HCT116 (cell line): ENCODE data around the gene TJP2. TPM values are rescaled to one million over a fixed set of nuclear protein-coding genes. Genes with fewer than 3 reads are reported as not detected.

ENCODE experiments used
- ATAC-seq: fragments of 200-7000 bp; cut with Tn5 transposase; 2 replicates; pipeline ENCODE4 v1.9.1; 2020; ENCODE audit warnings: mild to moderate bottlenecking, moderate library complexity
- BruUV-seq: library from RNA; stranded (reverse); fragments of 400-500 nt; replicated peaks from 2 replicates; lab custom pipeline; 2021; lab: Mats Ljungman, UMichigan
- CTCF ChIA-PET: fragments of 300-600 bp; sonication (Branson Sonifier 250); formaldehyde crosslinking; loops from one replicate; lab custom pipeline; 2021; ENCODE audit warnings: antibody characterized with exemption; lab: Charles Lee
- POLR2A ChIA-PET: fragments of 300-600, 350-600 bp; sonication (Branson Sonifier 250); formaldehyde crosslinking; loops from one replicate; lab custom pipeline; 2021; ENCODE audit warnings: antibody characterized with exemption; lab: Charles Lee
- RAD21 ChIA-PET, 2 experiments: fragments of 300-600 bp; sonication (Branson Sonifier 250); formaldehyde crosslinking; loops; one replicate each; lab custom pipeline; 2023; ENCODE audit warnings: low total read pairs in 2 of 2; ENCODE audit not compliant: uncharacterized antibody in 2 of 2, unreplicated experiment in 2 of 2, low non-redundant PET in 1 of 2; lab: Charles Lee
- DNase-seq: peaks from one replicate; pipeline ENCODE4 v3.0.0-alpha.2; 2010; ENCODE audit warnings: low read depth, low spot score
- H2AFZ ChIP-seq: fragments of 200-600 bp; shearing (Covaris generic), sonication (generic); 2 replicates; pipeline ENCODE4 v1.6.1; 2017; ENCODE audit warnings: low read depth, mixed run types, mixed read lengths, antibody characterized with exemption, low read length; ENCODE audit not compliant: poor library complexity, severe bottlenecking
- H3K27ac ChIP-seq: 2 replicates; pipeline ENCODE4 v1.5.1; 2012; ENCODE audit warnings: low read depth, low read length
- H3K27me3 ChIP-seq: fragments of 200-600 bp; sonication (generic); 2 replicates; pipeline ENCODE4 v1.6.1; 2016; ENCODE audit warnings: mixed run types, low read length, mixed read lengths; ENCODE audit not compliant: insufficient read depth
- H3K36me3 ChIP-seq, 2 experiments: fragments of 200-500 bp in 1 of 2; fragments of 200-600 bp in 1 of 2; sonication (Bioruptor generic) in 1 of 2; sonication (generic) in 1 of 2; 2 replicates each; pipeline versions ENCODE4 v1.5.1 to v1.6.1; 2014 to 2016; ENCODE audit warnings: low read length in 2 of 2, inconsistent platforms in 1 of 2, mixed read lengths in 1 of 2, mixed run types in 1 of 2; ENCODE audit not compliant: insufficient read depth in 2 of 2, control insufficient read depth in 1 of 2
- H3K4me1 ChIP-seq, 2 experiments: fragments of 200-600 bp in 1 of 2; sonication (generic) in 1 of 2; 2 replicates each; pipeline versions ENCODE4 v1.5.1 to v1.6.1; 2012 to 2017; ENCODE audit warnings: low read length in 2 of 2, inconsistent platforms in 1 of 2, mild to moderate bottlenecking in 1 of 2, mixed read lengths in 1 of 2, mixed run types in 1 of 2, moderate library complexity in 1 of 2; ENCODE audit not compliant: insufficient read depth in 2 of 2, control insufficient read depth in 1 of 2
- H3K4me2 ChIP-seq: fragments of 200-600 bp; sonication (generic); 2 replicates; pipeline ENCODE4 v1.6.1; 2017; ENCODE audit warnings: mixed run types, low read length, mixed read lengths
- H3K4me3 ChIP-seq, 2 experiments: fragments of 200-600 bp in 1 of 2; sonication (generic) in 1 of 2; replicated peaks in 1 of 2; 2 replicates each; pipeline ENCODE4 v1.5.1; 2011 to 2016; ENCODE audit warnings: low read length in 2 of 2, control low read depth in 1 of 2, low read depth in 1 of 2, mild to moderate bottlenecking in 1 of 2, mixed read lengths in 1 of 2, mixed run types in 1 of 2
- H3K79me2 ChIP-seq: fragments of 200-600 bp; sonication (generic); 2 replicates; pipeline ENCODE4 v1.6.1; 2017; ENCODE audit warnings: mild to moderate bottlenecking, mixed run types, low read length, moderate library complexity, mixed read lengths; ENCODE audit not compliant: insufficient read depth
- H3K9ac ChIP-seq: fragments of 200-600 bp; sonication (generic); 2 replicates; pipeline ENCODE4 v1.6.1; 2016; ENCODE audit warnings: low read length, mixed read lengths
- H3K9me2 ChIP-seq: fragments of 200-600 bp; sonication (generic), shearing (Covaris generic); 2 replicates; pipeline ENCODE4 v1.6.1; 2017; ENCODE audit warnings: mixed run types, mild to moderate bottlenecking, moderate library complexity; ENCODE audit not compliant: insufficient read depth
- H3K9me3 ChIP-seq, 2 experiments: fragments of 200-500 bp in 1 of 2; fragments of 200-600 bp in 1 of 2; sonication (Bioruptor generic) in 1 of 2; sonication (generic) in 1 of 2; 2 replicates each; pipeline ENCODE4 v1.6.1; 2014 to 2017; ENCODE audit warnings: low read length in 2 of 2, mixed read lengths in 2 of 2, inconsistent platforms in 1 of 2, low read depth in 1 of 2, mild to moderate bottlenecking in 1 of 2, mixed run types in 1 of 2, moderate library complexity in 1 of 2; ENCODE audit not compliant: control insufficient read depth in 1 of 2, insufficient read depth in 1 of 2
- H4K20me1 ChIP-seq: fragments of 200-600 bp; sonication (generic), shearing (Covaris generic); 2 replicates; pipeline ENCODE4 v1.6.1; 2017; ENCODE audit warnings: mixed run types, mild to moderate bottlenecking, moderate library complexity; ENCODE audit not compliant: insufficient read depth
- CBX3 ChIP-seq: IDR thresholded peaks from 2 replicates; pipeline ENCODE4 v1.6.1; 2012; ENCODE audit warnings: low read depth
- CEBPB ChIP-seq: IDR thresholded peaks from 2 replicates; pipeline ENCODE4 v1.6.1; 2012; ENCODE audit warnings: low read depth
- CTCF ChIP-seq, 3 experiments: fragments of 200-600 bp in 1 of 3; sonication (generic) in 1 of 3; IDR thresholded peaks in 2 of 3; conservative IDR thresholded peaks in 1 of 3; 2 replicates each; pipeline ENCODE4 v1.5.1; 2012 to 2017; ENCODE audit warnings: low read depth in 2 of 3, low read length in 2 of 3, antibody characterized with exemption in 1 of 3, borderline replicate concordance in 1 of 3, control low read depth in 1 of 3, mild to moderate bottlenecking in 1 of 3, mixed read lengths in 1 of 3, mixed run types in 1 of 3, moderate library complexity in 1 of 3; ENCODE audit not compliant: insufficient read depth in 1 of 3
- EGR1 ChIP-seq: IDR thresholded peaks from 2 replicates; pipeline ENCODE4 v1.6.1; 2012; ENCODE audit warnings: low read depth
- ELF1 ChIP-seq: IDR thresholded peaks from 2 replicates; pipeline ENCODE4 v1.6.1; 2012; ENCODE audit warnings: low read depth, borderline replicate concordance
- EZH2 ChIP-seq: fragments of 200-600 bp; sonication (generic); IDR thresholded peaks from 2 replicates; pipeline ENCODE4 v1.6.1; 2017; ENCODE audit warnings: antibody characterized with exemption, mixed run types
- EZH2phosphoT487 ChIP-seq: fragments of 200-600 bp; IDR thresholded peaks from 2 replicates; pipeline ENCODE4 v1.6.1; 2018; ENCODE audit warnings: antibody characterized with exemption, borderline replicate concordance
- JUND ChIP-seq: IDR thresholded peaks from 2 replicates; pipeline ENCODE4 v1.6.1; 2012
- POLR2A ChIP-seq: IDR thresholded peaks from 2 replicates; pipeline ENCODE4 v1.7.0; 2011; ENCODE audit warnings: borderline replicate concordance; ENCODE audit not compliant: insufficient read depth, insufficient read length; ENCODE audit errors: extremely low read depth
- POLR2AphosphoS5 ChIP-seq: IDR thresholded peaks from 2 replicates; pipeline ENCODE4 v1.6.1; 2011; ENCODE audit warnings: mild to moderate bottlenecking, low read depth, low read length, moderate library complexity
- RAD21 ChIP-seq: IDR thresholded peaks from 2 replicates; pipeline ENCODE4 v1.6.1; 2012; ENCODE audit warnings: low read depth, mild to moderate bottlenecking
- REST ChIP-seq: IDR thresholded peaks from 2 replicates; pipeline ENCODE4 v1.6.1; 2012; ENCODE audit warnings: low read depth
- SIN3A ChIP-seq: IDR thresholded peaks from 2 replicates; pipeline ENCODE4 v1.6.1; 2012; ENCODE audit warnings: low read depth
- SP1 ChIP-seq: IDR thresholded peaks from 2 replicates; pipeline ENCODE4 v1.6.1; 2012; ENCODE audit warnings: low read depth
- TCF7L2 ChIP-seq: IDR thresholded peaks from 2 replicates; pipeline ENCODE4 v1.7.0; 2011; ENCODE audit warnings: borderline replicate concordance, inconsistent platforms; ENCODE audit not compliant: insufficient read depth, insufficient read length; ENCODE audit errors: extremely low read depth
- YY1 ChIP-seq: IDR thresholded peaks from 2 replicates; pipeline ENCODE4 v1.6.1; 2011; ENCODE audit warnings: low read length, low read depth, moderate library complexity, mild to moderate bottlenecking; ENCODE audit not compliant: insufficient replicate concordance; ENCODE audit errors: extremely low read depth
- ZBTB33 ChIP-seq: IDR thresholded peaks from 2 replicates; pipeline ENCODE4 v1.6.1; 2011; ENCODE audit warnings: mild to moderate bottlenecking, low read length, moderate library complexity; ENCODE audit not compliant: insufficient replicate concordance; ENCODE audit errors: extremely low read depth
- ZFX ChIP-seq: fragments of 450-650 bp; IDR thresholded peaks from 2 replicates; pipeline ENCODE4 v1.6.1; 2017
- intact Hi-C: fragments of 100-400 bp; cut with micrococcal nuclease; formaldehyde crosslinking; loops from 2 replicates; pipeline ENCODE4 v1.10.0; 2022
- total RNA-seq: library from RNA; stranded (reverse); gene quantifications from one replicate; pipeline ENCODE4 v1.2.1, GENCODE V29; 2021; ENCODE audit not compliant: unreplicated experiment

Gene TJP2
- total RNA-seq, 1 experiment from 2014 or later, result 39.7 TPM

GRCh38 chr9:69198521-69199220 lies 24.6 kb downstream of the TJP2 start:
- ChIA-PET POLR2A (interaction anchor here (0.9 kb wide), 1 partner anchor 9 kb away, joined by 3 read pairs; no protein-coding TSS in a partner anchor), RAD21 (interaction anchor here in 1 of 2 experiments (0.5 kb wide), 1 partner anchor 463 kb away, joined by 3 read pairs; no protein-coding TSS in a partner anchor), CTCF (interaction anchor here (0.8 to 1.7 kb wide), 2 partner anchors 25 to 40 kb away, joined by 4 to 5 read pairs; no protein-coding TSS in a partner anchor)
- H3K27me3 ChIP-seq, result no peaks in the 10 kb centered on the region
- intact Hi-C loops, result no loop called here
- H3K9me2 ChIP-seq, result no peaks in the 10 kb centered on the region
- BruUV-seq, result no TSS peak
- no peak overlapping the region for H3K27ac ChIP-seq
- no peaks in the 10 kb centered on the region for H3K9me3 ChIP-seq
- no peak overlapping the region for H3K4me2 ChIP-seq
- H3K9ac ChIP-seq, result no peak overlapping the region
- TF ChIP-seq YY1 (no peak), CTCF (IDR thresholded peaks at IDR 0.05 in 2 of 3, conservative IDR thresholded peaks at IDR 0.05 in 1 of 3; ENCODE audit: borderline replicate concordance in 1 of 3, insufficient read depth in 1 of 3, low read depth in 2 of 3, low read length in 2 of 3) (no peak), RAD21 (no peak), POLR2AphosphoS5 (no peak), CBX3 (no peak), REST (no peak), EGR1 (no peak), CEBPB (no peak), SIN3A (no peak), POLR2A (no peak), JUND (no peak), TCF7L2 (no peak), ZFX (no peak), ZBTB33 (no peak), EZH2 (no peak), ELF1 (no peak), SP1 (no peak), EZH2phosphoT487 (no peak)
- DNase-seq (no peak), ATAC-seq (no peak)
- H3K36me3 ChIP-seq, result no peaks in the 10 kb centered on the region
- H3K4me3 ChIP-seq, result no peak overlapping the region
- H4K20me1 ChIP-seq, result peaks cover 2% of the 10 kb centered on the region; the same call in 1 of the 2 replicates
- peaks cover 6 to 11% of the 10 kb centered on the region in 2 experiments; a peak in 3 of 4 replicates for H3K4me1 ChIP-seq
- H3K79me2 ChIP-seq, result peaks cover 26% of the 10 kb centered on the region
- no peak overlapping the region for H2AFZ ChIP-seq
